Cardiac muscle cell (in vitro differentiated cells and primary cell): ENCODE measurements around the gene SLC39A11. TPM values are rescaled to one million over a fixed set of nuclear protein-coding genes. Genes with fewer than 3 reads are reported as not detected.
A peak's percentile ranks its signal among the peaks of the same experiment; 100 is the strongest.

Experiments
- DNase-seq, 2 donors: peaks; one replicate each; pipeline versions ENCODE4 v3.0.0 to v3.0.0-alpha.2; 2010 to 2017; ENCODE audit warnings: low read depth in 1 of 2, low spot score in 1 of 2
- H3K27ac ChIP-seq: fragments of 200-600 bp; sonication (generic); 2 replicates; pipeline ENCODE4 v1.5.1; 2016
- H3K27me3 ChIP-seq: fragments of 200-600 bp; sonication (generic); 2 replicates; pipeline ENCODE4 v1.6.0; 2016; ENCODE audit warnings: control low read depth
- H3K36me3 ChIP-seq: fragments of 200-600 bp; sonication (generic); 2 replicates; pipeline ENCODE4 v1.5.1; 2016; ENCODE audit warnings: control low read depth
- H3K4me1 ChIP-seq: fragments of 200-600 bp; sonication (generic); 2 replicates; pipeline ENCODE4 v1.8.1; 2017; ENCODE audit warnings: low read depth, mild to moderate bottlenecking, mixed run types
- H3K4me3 ChIP-seq: fragments of 200-600 bp; sonication (generic); 2 replicates; pipeline ENCODE4 v1.5.1; 2016; ENCODE audit warnings: mild to moderate bottlenecking
- H3K9me3 ChIP-seq: fragments of 200-600 bp; sonication (generic); 2 replicates; pipeline ENCODE4 v1.5.1; 2017; ENCODE audit warnings: low read depth, mild to moderate bottlenecking, control low read depth
- CTCF ChIP-seq: IDR thresholded peaks from 2 replicates; pipeline ENCODE4 v1.5.1; 2012; ENCODE audit warnings: low read depth, mild to moderate bottlenecking, low read length
- polyA plus RNA-seq: library from polyadenylated mRNA; unstranded; fragments of >200 nt; fragmentation: Nextera tagmentation; extraction: Ambion mirVana; gene quantifications from 2 replicates; pipeline ENCODE4 v1.2.1, GENCODE V29; 2016
- total RNA-seq: library from RNA; depleted of rRNA; stranded (reverse); fragments of >200 nt; gene quantifications from 2 replicates; pipeline ENCODE4 v1.2.3, GENCODE V29; 2016

SLC39A11 gene
- total and polyA plus RNA-seq, 2 experiments from 2014 or later: 5.9 to 11.7 TPM

- no peaks in the 10 kb centered on the region for H3K4me1 ChIP-seq
- no peaks in the 10 kb centered on the region for H3K9me3 ChIP-seq
- no peak overlapping the region for H3K27ac ChIP-seq
- TF ChIP-seq CTCF: no peak
- DNase-seq: peak in 1 of 2 donors; percentile 38
- H3K36me3 ChIP-seq: no peaks in the 10 kb centered on the region
- no peak overlapping the region for H3K4me3 ChIP-seq
- H3K27me3 ChIP-seq: no peaks in the 10 kb centered on the region
These were observed 107.6 kb downstream of the SLC39A11 start for GRCh38 chr17:72984926-72985325.

GRCh38 chr17:72984145-72984925 lies 108.2 kb downstream of the SLC39A11 start:
- Histone ChIP-seq H3K4me3 (no peak overlapping the region), H3K4me1 (no peaks in the 10 kb centered on the region), H3K27ac (no peak overlapping the region), H3K36me3 (no peaks in the 10 kb centered on the region), H3K27me3 (no peaks in the 10 kb centered on the region), H3K9me3 (no peaks in the 10 kb centered on the region)
- no peak for TF ChIP-seq CTCF
- peak in 1 of 2 donors; percentile 86 for DNase-seq

- DNase-seq: no peak
These were observed 109.8 kb downstream of the SLC39A11 start for GRCh38 chr17:72982680-72983079.

GRCh38 chr17:72978593-72979218 lies 113.8 kb downstream of the SLC39A11 start:
- no peak overlapping the region for H3K4me3 ChIP-seq
- H3K9me3 ChIP-seq: no peaks in the 10 kb centered on the region
- H3K36me3 ChIP-seq: no peaks in the 10 kb centered on the region
- no peaks in the 10 kb centered on the region for H3K27me3 ChIP-seq
- no peak for TF ChIP-seq CTCF
- no peak overlapping the region for H3K27ac ChIP-seq
- DNase-seq: peak; percentile 26 to 49
- peaks cover 6% of the 10 kb centered on the region for H3K4me1 ChIP-seq

More at GRCh38 chr17:72982680-72983079, 109.8 kb downstream of the SLC39A11 start:
- Histone ChIP-seq H3K4me1 (peaks cover under 1% of the 10 kb centered on the region), H3K27ac (no peak overlapping the region), H3K27me3 (no peaks in the 10 kb centered on the region), H3K9me3 (no peaks in the 10 kb centered on the region), H3K4me3 (no peak overlapping the region), H3K36me3 (no peaks in the 10 kb centered on the region)
- no peak for TF ChIP-seq CTCF

GRCh38 chr17:72977771-72978417 lies 114.6 kb downstream of the SLC39A11 start:
- H3K4me1 ChIP-seq: peaks cover 6% of the 10 kb centered on the region
- H3K9me3 ChIP-seq: no peaks in the 10 kb centered on the region
- H3K27me3 ChIP-seq: no peaks in the 10 kb centered on the region
- H3K4me3 ChIP-seq: no peak overlapping the region
- no peak for TF ChIP-seq CTCF
- H3K27ac ChIP-seq: peak overlapping the region; percentile 28
- peak in 1 of 2 donors; percentile 30 for DNase-seq
- H3K36me3 ChIP-seq: no peaks in the 10 kb centered on the region
